ENCODE measurements around the gene C10orf90. TPM values are rescaled to one million over a fixed set of nuclear protein-coding genes. Genes with fewer than 3 reads are reported as not detected.

C10orf90 gene
- total and polyA plus RNA-seq, 2 experiments from 2014 or later, result not detected

DNA sequence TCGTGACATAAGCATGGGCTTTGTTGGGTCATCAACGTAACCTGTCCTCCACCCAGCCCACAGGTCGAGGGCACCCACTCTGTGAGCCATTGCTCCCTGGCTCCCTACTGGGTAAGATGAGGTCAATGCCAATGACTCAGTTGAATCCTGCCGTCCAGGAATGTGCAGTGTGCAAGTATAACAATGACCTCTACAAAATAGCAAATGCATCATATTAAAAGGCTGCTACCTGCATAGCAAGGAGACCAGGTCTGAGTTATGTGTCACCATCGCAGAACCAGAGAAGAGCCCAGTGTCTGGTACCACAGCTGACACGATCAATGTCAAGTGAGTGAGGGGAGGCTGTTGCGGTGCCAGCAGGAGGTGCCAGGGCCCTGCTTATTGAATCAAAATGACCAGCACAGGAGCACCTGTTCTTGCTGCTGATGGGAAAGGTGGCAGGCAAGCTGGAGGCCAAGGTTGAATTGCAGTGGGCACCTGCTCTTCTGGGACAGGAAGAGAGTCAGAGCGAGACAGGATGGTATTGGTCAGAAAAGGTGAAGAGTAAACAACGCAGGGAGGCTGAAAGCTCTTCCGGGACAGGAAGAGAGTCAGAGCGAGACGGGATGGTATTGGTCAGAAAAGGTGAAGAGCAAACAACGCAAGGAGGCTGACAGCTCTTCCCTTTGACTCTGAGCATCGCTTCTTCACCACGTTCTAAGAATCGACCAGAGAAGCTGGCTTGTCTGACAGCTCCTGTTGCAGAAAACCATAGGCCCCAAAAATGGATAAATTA, 173.5 kb downstream of the C10orf90 start:
- Histone ChIP-seq H3K36me3 (no peaks in the 10 kb centered on the region), H3K27me3 (no peaks in the 10 kb centered on the region), H3K9me3 (ENCODE audit: low read depth) (no peaks in the 10 kb centered on the region), H3K4me3 (no peak overlapping the region), H3K4me1 (ENCODE audit: low read depth) (no peaks in the 10 kb centered on the region), H3K27ac (no peak overlapping the region)
- DNase-seq (ENCODE audit: low read depth in 1 of 2, low spot score in 1 of 2), result no peak
- no peak for TF ChIP-seq CTCF (IDR thresholded peaks at IDR 0.05; ENCODE audit: low read depth, low read length)

GRCh38 chr10:126491476-126491875, 179.0 kb downstream of the C10orf90 start:
- no peak for DNase-seq (ENCODE audit: low read depth in 1 of 2, low spot score in 1 of 2)
- TF ChIP-seq CTCF (IDR thresholded peaks at IDR 0.05; ENCODE audit: low read depth, low read length), result no peak

GRCh38 chr10:126481181-126481580, 189.3 kb downstream of the C10orf90 start:
- Histone ChIP-seq H3K27ac (no peak overlapping the region), H3K4me3 (no peak overlapping the region), H3K9me3 (ENCODE audit: low read depth) (no peaks in the 10 kb centered on the region), H3K4me1 (ENCODE audit: low read depth) (no peaks in the 10 kb centered on the region), H3K36me3 (no peaks in the 10 kb centered on the region), H3K27me3 (no peaks in the 10 kb centered on the region)
- TF ChIP-seq CTCF (IDR thresholded peaks at IDR 0.05; ENCODE audit: low read depth, low read length), result no peak
- DNase-seq (ENCODE audit: low read depth in 1 of 2, low spot score in 1 of 2), result no peak

More at GRCh38 chr10:126491476-126491875, 179.0 kb downstream of the C10orf90 start:
- H3K4me1 ChIP-seq (ENCODE audit: low read depth), result no peaks in the 10 kb centered on the region
- no peak overlapping the region for H3K4me3 ChIP-seq
- H3K27me3 ChIP-seq, result no peaks in the 10 kb centered on the region
- H3K36me3 ChIP-seq, result no peaks in the 10 kb centered on the region
- no peaks in the 10 kb centered on the region for H3K9me3 ChIP-seq (ENCODE audit: low read depth)
- H3K27ac ChIP-seq, result no peak overlapping the region

DNA sequence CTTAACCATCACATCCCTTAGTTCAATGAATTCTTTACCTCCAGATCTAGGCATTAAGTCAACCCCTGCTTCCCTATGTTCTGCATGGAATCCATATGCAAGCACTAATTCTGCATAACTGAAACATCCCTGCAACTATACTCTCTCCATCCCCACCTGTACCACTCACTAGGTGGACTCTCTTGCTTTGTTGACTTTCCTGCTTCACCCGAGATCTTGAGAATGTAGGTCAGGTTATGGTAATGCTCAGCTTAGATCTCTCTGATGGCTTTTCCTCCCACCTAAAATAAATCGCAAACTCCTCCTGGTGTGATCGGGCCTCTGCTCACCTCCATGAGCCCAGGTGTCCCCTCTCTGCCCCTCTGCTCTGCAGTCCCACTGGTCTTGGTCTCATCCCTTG, 189.8 kb downstream of the C10orf90 start:
- no peaks in the 10 kb centered on the region for H3K9me3 ChIP-seq (ENCODE audit: low read depth)
- H3K36me3 ChIP-seq, result no peaks in the 10 kb centered on the region

DNA sequence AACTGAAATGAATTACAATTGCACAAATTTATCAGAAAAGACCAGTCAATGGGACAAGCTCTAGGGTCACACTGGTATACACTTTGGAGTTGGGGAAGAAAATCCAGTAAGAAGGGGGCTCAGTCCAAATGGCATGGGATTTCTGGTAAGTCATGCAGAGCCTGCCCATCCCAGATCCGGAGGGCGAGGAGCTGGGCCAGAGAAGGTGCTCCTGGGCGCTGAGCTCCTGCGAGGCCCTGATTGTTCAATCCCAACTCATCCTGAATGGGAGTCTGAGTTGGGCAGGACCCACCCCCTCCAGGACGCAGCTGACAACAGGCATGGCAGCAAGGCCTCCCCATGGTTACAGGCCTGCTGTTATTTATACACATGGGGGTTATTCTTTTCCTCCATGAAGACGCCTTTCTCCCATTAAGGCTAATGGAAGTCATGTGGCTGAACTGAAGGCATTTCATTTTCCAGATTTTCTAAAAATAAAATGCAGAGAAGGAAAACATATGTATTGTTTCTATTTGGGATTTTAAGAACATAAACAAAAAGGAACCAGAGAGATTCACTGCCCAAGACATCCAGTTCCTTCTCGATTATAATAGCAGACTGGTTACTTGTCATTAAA, 191.1 kb downstream of the C10orf90 start:
- no peaks in the 10 kb centered on the region for H3K36me3 ChIP-seq
- H3K4me3 ChIP-seq, result no peak overlapping the region
- no peak for TF ChIP-seq CTCF (IDR thresholded peaks at IDR 0.05; ENCODE audit: low read depth, low read length)
- no peak overlapping the region for H3K27ac ChIP-seq
- no peaks in the 10 kb centered on the region for H3K9me3 ChIP-seq (ENCODE audit: low read depth)
- H3K27me3 ChIP-seq, result no peaks in the 10 kb centered on the region
- H3K4me1 ChIP-seq (ENCODE audit: low read depth), result no peaks in the 10 kb centered on the region
- DNase-seq (ENCODE audit: low read depth in 1 of 2, low spot score in 1 of 2), result no peak

More for the DNA sequence above, 189.8 kb downstream of the C10orf90 start:
- TF ChIP-seq CTCF (IDR thresholded peaks at IDR 0.05; ENCODE audit: low read depth, low read length), result no peak
- Histone ChIP-seq H3K4me1 (ENCODE audit: low read depth) (no peaks in the 10 kb centered on the region), H3K4me3 (no peak overlapping the region), H3K27ac (no peak overlapping the region), H3K27me3 (no peaks in the 10 kb centered on the region)
- DNase-seq (ENCODE audit: low read depth in 1 of 2, low spot score in 1 of 2), result no peak

Measured in cardiac muscle cell (in vitro differentiated cells and primary cell).